CMK (cell line): Measurements from ENCODE around the gene CDC42BPA.
A peak's percentile ranks its signal among the peaks of the same experiment; 100 is the strongest.
"Not testable (repeated sequence)": the region's sequence is repeated elsewhere in the genome, so short reads cannot be mapped to it uniquely, and the experiment has no call there.

Source experiments
- DNase-seq: peaks from one replicate; pipeline ENCODE4 v3.0.0-alpha.2; 2010; ENCODE audit warnings: low read depth

The CDC42BPA gene

DNA sequence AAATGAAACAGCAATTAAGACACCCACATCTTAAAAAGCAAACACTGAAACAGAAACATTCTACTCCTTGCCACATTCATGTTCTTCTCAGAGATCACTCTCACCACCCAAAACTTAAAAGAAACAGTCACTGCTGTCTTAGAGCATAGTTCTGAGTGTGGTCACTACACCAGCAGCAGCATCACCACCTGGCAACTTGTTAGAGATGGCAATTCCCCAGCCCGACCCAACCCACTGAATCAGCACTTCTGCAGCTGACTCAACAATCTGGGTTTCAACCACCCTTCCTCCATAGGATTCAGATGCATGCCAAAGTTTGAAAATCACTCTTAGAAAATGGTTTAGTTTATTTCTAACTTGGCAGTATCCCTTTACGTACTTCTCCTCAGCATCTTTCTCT is 126.1 kb downstream of the CDC42BPA start:
- DNase-seq: no peak

GRCh38 chr1:227191607-227192006 is 126.7 kb downstream of the CDC42BPA start:
- no peak for DNase-seq

DNA sequence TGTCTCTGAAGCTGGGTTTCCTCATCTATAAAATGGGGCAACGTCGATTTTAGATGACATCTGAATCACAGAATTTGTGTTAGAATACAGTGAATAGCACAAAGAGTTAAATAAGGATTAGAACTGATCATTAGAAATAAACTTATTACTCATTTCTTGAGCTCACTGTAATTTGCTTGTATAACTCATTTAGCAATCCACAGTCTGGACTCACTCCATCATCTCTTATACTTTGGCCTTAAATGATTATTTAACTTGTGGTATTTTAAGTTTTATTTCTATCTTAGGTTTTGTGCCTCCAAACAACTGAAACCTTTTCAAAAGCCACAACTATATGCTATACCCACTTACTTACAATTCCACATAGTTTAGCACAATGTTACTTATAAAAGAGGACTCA is 128.0 kb downstream of the CDC42BPA start:
- no peak for DNase-seq

- DNase-seq: no peak
These were observed 133.0 kb downstream of the CDC42BPA start for GRCh38 chr1:227185291-227185690.

DNA sequence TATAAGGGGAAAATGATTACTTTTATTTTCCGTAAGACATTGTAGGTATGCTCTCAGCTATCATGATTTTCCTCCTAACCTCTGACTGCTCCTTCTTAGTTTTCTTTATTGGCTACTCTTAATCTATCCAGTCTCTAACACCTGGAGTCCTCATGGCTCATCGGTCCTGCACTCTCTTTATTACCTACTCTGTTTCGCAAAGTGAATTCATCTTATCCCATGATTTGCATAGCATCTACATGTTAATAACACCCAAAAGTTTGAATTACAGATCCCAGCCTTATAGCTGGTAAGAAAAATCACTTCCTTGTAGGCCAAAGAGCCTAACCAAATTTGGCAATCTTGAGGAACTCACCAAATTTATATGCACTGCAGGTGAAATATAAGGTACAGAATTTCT is 136.3 kb downstream of the CDC42BPA start:
- no peak for DNase-seq

- no peak for DNase-seq
These were observed 142.7 kb downstream of the CDC42BPA start for GRCh38 chr1:227175611-227176010.

GRCh38 chr1:227174164-227174563 is 144.1 kb downstream of the CDC42BPA start:
- no peak for DNase-seq

- DNase-seq: peak; percentile 24
These were observed 147.7 kb downstream of the CDC42BPA start for GRCh38 chr1:227170361-227171166.

GRCh38 chr1:227169343-227169742 is 148.9 kb downstream of the CDC42BPA start:
- no peak for DNase-seq

DNA sequence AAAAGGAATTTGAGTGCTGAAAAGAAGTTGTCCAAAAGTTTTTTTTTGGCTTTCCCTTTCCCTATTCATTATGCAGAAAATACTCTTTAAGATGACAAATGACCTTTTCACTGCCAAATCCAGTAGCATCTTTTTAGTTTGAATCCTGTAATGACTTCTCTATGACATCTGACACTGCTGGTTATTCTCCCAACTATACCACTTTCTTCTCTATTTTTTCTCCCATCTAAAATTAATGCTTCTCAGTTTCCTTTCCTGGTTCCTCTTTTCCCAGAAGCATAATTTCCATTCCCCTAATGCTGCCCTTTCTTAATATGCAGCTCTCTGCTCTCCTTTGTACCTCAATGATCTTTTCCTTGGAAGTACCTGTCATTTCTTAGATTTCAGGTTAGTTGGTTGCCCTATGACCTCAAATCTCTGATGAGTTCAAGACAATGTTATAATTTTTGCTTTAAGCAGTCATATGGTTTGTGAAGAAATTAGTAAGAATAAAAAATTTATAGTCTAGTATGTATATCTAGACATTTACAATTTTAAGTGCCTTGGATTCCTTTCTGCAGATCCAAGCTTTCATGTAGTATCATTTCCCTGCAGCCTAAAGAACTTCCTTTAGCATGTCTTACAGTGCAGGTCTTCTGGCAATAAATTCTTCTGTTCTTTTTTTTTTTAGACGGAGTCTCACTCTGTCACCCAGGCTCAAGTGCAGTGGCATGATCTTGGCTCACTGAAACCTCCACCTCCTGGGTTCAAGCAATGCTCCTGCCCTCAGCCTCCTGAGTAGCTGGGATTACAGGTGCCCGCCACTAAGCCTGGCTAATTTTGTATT is 150.8 kb downstream of the CDC42BPA start:
- DNase-seq: no peak

DNA sequence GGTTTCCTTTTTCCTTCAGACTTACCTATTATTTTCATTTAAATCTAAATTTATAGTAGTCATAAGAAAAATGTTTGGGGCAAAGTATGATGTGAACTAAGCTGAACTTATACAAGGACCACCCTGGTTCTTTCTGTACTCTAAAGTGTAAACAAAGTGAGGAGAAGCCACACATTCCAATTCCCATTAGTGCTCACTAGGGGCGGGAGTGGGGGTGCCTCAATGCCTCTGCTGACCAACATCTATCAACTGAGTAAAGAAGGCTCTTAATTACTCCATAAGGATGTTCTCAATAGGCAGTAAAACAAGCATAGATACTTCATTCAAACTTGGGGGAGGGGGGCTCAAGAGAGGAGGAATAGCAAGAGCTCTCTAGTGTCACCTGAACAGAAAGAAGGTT is 151.7 kb downstream of the CDC42BPA start:
- DNase-seq: no peak

GRCh38 chr1:227161470-227161869 is 156.8 kb downstream of the CDC42BPA start:
- no peak for DNase-seq

DNA sequence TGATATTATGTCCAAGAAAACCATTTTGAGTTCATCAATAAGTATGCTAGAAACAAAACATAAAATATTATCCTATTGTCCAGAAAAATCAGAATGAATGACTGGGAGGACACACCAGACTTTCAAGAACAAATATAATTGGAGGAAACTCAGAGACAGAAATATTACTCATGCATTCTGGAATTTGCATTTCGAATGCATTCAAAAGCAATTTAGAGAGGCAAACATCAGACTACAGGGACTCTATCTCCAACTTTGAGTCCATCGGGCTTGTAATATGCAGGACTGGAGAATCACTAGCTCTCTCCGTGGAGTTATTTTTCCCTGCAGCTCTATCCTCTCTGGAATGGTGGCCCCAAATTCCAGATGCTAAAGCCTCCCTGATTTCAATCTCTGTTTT is 161.8 kb downstream of the CDC42BPA start:
- DNase-seq: no peak

DNA sequence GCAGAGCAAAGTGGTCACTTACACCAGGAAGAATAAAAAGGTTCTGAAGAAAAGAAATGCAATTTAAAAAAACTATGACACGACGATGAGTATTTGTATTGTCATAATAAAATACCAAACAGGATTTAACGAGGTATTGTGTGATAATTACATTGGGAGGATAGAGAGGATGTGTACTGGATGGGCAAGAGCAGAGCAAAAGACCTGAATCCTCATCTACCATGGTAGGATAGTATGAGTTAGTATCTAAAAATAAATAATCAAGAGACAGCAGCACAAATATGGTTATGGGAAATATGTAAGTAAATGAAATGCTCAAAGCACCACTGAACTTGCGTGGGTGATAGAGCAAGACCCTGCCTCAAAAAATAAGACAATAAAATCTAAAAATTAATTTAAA is 162.6 kb downstream of the CDC42BPA start:
- DNase-seq: no peak

GRCh38 chr1:227155004-227155403 is 163.3 kb downstream of the CDC42BPA start:
- DNase-seq: no peak

DNA sequence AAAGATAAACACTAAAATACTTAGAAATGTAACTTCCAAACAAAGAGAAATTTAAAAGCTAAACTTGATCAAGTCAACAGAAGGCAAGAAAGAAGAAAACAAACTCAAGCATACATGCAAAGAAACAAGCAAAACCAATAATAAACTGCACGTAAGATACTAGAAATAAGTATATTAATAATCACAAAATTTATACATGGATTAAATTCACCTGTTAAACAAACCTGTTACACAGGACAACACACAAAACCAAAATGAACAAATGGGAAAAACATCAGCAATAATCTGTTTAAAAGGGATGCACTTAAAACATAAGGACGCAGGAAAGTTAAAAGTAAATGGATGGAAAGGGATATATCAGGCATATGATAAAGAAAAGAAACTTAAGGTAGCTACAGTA is 165.8 kb downstream of the CDC42BPA start:
- DNase-seq: no peak

- DNase-seq: no peak
These were observed 177.9 kb downstream of the CDC42BPA start for GRCh38 chr1:227140376-227140775.

GRCh38 chr1:227136210-227136820 is 182.0 kb downstream of the CDC42BPA start:
- no peak for DNase-seq

- DNase-seq: no peak
These were observed 183.5 kb downstream of the CDC42BPA start for GRCh38 chr1:227134686-227135314.

DNA sequence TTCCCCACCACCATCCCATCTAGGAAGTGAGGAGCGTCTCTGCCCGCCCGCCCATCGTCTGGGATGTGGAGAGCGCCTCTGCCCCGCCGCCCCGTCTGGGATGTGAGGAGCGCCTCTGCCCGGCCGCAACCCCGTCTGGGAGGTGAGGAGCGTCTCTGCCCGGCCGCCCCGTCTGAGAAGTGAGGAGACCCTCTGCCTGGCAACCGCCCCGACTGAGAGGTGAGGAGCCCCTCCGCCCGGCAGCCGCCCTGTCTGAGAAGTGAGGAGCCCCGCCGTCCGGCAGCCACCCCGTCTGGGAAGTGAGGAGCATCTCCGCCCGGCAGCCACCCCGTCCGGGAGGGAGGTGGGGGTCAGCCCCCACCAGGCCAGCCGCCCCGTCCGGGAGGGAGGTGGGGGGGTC is 185.6 kb downstream of the CDC42BPA start:
- not testable (repeated sequence) for DNase-seq

GRCh38 chr1:227131193-227131592 is 187.1 kb downstream of the CDC42BPA start:
- DNase-seq: no peak

DNA sequence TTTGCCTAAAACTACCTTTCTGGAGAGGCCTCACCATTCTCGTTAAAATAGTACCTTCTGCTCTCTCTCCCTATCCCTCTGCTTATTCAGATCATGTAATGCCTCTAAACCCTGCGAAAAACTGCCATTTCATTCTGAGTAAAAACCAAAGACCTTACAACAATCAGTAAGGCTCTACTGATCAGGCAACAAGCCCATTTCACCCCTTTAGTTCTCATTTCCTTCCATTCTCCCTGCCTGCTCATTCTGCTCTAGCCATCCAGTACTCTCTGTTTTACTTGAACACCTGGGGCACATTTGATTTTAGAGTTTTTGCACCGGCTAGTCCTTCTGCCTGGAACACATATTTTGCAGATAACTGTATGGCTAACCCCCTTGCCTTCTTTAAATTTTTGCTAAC is 190.4 kb downstream of the CDC42BPA start:
- no peak for DNase-seq
